Lung (tissue), 12 donors: Measurements from ENCODE around the gene FRMD5. TPM values are rescaled to one million over a fixed set of nuclear protein-coding genes. Genes with fewer than 3 reads are reported as not detected.

Experiments used
- ATAC-seq: fragments of 200-7000 bp; cut with Tn5 transposase; one replicate; pipeline ENCODE4 v1.9.1; 2020; ENCODE audit warnings: moderate number of reproducible peaks; ENCODE audit not compliant: insufficient read depth, low FRiP score
- DNase-seq, 3 donors: peaks; one replicate each; pipeline ENCODE4 v3.0.0-alpha.2; 2013 to 2017
- H3K27ac ChIP-seq, 2 donors: one replicate each; pipeline ENCODE4 v1.5.1; 2013; ENCODE audit warnings: mild to moderate bottlenecking in 2 of 2, moderate library complexity in 2 of 2, control low read depth in 1 of 2, inconsistent platforms in 1 of 2, low read depth in 1 of 2, low read length in 1 of 2
- H3K27me3 ChIP-seq, 3 donors: one replicate each; pipeline ENCODE4 v1.5.1; 2013; ENCODE audit warnings: low read length in 2 of 3; ENCODE audit not compliant: control insufficient read depth in 3 of 3, insufficient read depth in 3 of 3
- H3K36me3 ChIP-seq, 4 donors: one replicate each; pipeline ENCODE4 v1.5.1; 2013; ENCODE audit warnings: low read length in 4 of 4, mild to moderate bottlenecking in 1 of 4, moderate library complexity in 1 of 4; ENCODE audit not compliant: control insufficient read depth in 4 of 4, insufficient read depth in 4 of 4
- H3K4me1 ChIP-seq, 5 donors: one replicate each; pipeline ENCODE4 v1.5.1; 2013; ENCODE audit warnings: low read length in 5 of 5, mild to moderate bottlenecking in 2 of 5, moderate library complexity in 1 of 5; ENCODE audit not compliant: control insufficient read depth in 5 of 5, insufficient read depth in 5 of 5
- H3K4me3 ChIP-seq: one replicate; pipeline ENCODE4 v1.5.1; 2013; ENCODE audit warnings: mild to moderate bottlenecking, control low read depth, moderate library complexity
- H3K9ac ChIP-seq, 2 donors: one replicate each; pipeline ENCODE4 v1.5.1; 2013; ENCODE audit warnings: low read length in 2 of 2, control low read depth in 1 of 2; ENCODE audit not compliant: insufficient read depth in 1 of 2
- H3K9me3 ChIP-seq, 4 donors: one replicate each; pipeline ENCODE4 v1.5.1; 2013; ENCODE audit warnings: low read length in 3 of 4, mild to moderate bottlenecking in 1 of 4, moderate library complexity in 1 of 4; ENCODE audit not compliant: control insufficient read depth in 4 of 4, insufficient read depth in 3 of 4
- WGBS, 2 donors: extraction: QIAGEN DNeasy Blood & Tissue Kit; methylation state at CpG; one replicate each; pipeline ENCODE4 v1.1.7; 2013; 5-methylcytosine and 5-hydroxymethylcytosine counted together
- polyA plus RNA-seq, 2 donors: library from polyadenylated mRNA; stranded (reverse); fragments of 200-250 nt; gene quantifications; one replicate each; pipeline ENCODE4 v1.2.1, GENCODE V29; 2013
- total RNA-seq, 2 donors: library from RNA; depleted of rRNA in 1 of 2; stranded (reverse); fragments of >200 nt in 1 of 2; gene quantifications; one replicate each; pipeline ENCODE4 v1.2.1, GENCODE V29; 2014 to 2021
- TF ChIP-seq, protein P1 (sequence below): IDR thresholded peaks from 2 replicates; pipeline ENCODE4 v1.5.1; 2012; ENCODE audit warnings: mild to moderate bottlenecking; ENCODE audit errors: control extremely low read depth, extremely low read depth
- donor health status: control.
- donor health status: control.
- donor health status: Bipolar disorder and iron deficiency.
- donor health status: healthy.
- donor health status: DM: yes; HTN: yes; CAD: no.

Gene FRMD5
- total and polyA plus RNA-seq, 4 donors, result 0.10 to 1.1 (median 0.67) TPM

GRCh38 chr15:44207643-44208042 lies 12.6 kb upstream of the FRMD5 start:
- DNase-seq (no peak), ATAC-seq (no peak)
- 54 to 86% methylated on average over 2 of the region's 2 CpGs for WGBS, 2 donors
- no peak overlapping the region for H3K27ac ChIP-seq
- no peaks in the 10 kb centered on the region for H3K4me1 ChIP-seq
- TF ChIP-seq, protein P1, sequence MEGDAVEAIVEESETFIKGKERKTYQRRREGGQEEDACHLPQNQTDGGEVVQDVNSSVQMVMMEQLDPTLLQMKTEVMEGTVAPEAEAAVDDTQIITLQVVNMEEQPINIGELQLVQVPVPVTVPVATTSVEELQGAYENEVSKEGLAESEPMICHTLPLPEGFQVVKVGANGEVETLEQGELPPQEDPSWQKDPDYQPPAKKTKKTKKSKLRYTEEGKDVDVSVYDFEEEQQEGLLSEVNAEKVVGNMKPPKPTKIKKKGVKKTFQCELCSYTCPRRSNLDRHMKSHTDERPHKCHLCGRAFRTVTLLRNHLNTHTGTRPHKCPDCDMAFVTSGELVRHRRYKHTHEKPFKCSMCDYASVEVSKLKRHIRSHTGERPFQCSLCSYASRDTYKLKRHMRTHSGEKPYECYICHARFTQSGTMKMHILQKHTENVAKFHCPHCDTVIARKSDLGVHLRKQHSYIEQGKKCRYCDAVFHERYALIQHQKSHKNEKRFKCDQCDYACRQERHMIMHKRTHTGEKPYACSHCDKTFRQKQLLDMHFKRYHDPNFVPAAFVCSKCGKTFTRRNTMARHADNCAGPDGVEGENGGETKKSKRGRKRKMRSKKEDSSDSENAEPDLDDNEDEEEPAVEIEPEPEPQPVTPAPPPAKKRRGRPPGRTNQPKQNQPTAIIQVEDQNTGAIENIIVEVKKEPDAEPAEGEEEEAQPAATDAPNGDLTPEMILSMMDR, result no peak
- no peak overlapping the region for H3K9ac ChIP-seq
- no peak overlapping the region for H3K4me3 ChIP-seq
- peaks cover 0 to 2% (median 0%) of the 10 kb centered on the region in 3 donors for H3K27me3 ChIP-seq
- H3K9me3 ChIP-seq, result no peaks in the 10 kb centered on the region
- H3K36me3 ChIP-seq, result no peaks in the 10 kb centered on the region

DNA sequence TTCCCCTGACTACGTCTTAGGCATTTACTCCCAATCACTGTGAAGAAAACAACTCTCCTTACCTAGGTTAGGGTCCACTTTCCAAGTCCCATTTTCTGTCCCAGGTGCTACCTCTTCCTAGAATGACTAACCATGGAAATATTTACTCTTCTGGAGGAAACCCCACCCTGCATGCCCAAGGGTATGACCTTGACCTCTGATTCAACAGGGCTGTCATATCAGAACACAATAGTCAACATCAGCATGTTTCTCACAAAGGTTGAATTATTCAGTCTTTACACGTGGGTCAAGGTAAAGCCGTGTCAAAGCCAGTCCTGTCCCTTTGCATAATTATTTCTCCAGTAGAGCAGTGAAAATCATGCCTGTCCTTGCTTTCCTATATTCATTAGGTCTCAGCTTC lies 4.3 kb upstream of the FRMD5 start:
- WGBS, 2 donors, result 67 to 78% methylated on average over 3 of the region's 3 CpGs

GRCh38 chr15:44194323-44195150 lies 534 bp downstream of the FRMD5 start:
- Histone ChIP-seq H3K4me3 (no peak overlapping the region), H3K4me1 (peaks cover 0 to 14% (median 0%) of the 10 kb centered on the region in 5 donors), H3K36me3 (no peaks in the 10 kb centered on the region), H3K9ac (no peak overlapping the region), H3K27ac (no peak overlapping the region), H3K27me3 (peaks cover 5 to 39% (median 38%) of the 10 kb centered on the region in 3 donors), H3K9me3 (no peaks in the 10 kb centered on the region)
- TF ChIP-seq, protein P1, result no peak
- DNase-seq (peak; percentile 12 to 47 (median 34)), ATAC-seq (peak; percentile 43)
- WGBS, 2 donors, result 1 to 3% methylated on average over 63 to 74 of the region's 74 CpGs

More for the DNA sequence above, 4.3 kb upstream of the FRMD5 start:
- Histone ChIP-seq H3K4me1 (peaks cover 0 to 8% (median 0%) of the 10 kb centered on the region in 5 donors), H3K27ac (no peak overlapping the region), H3K36me3 (no peaks in the 10 kb centered on the region), H3K27me3 (peaks cover 5 to 13% (median 10%) of the 10 kb centered on the region in 3 donors), H3K4me3 (no peak overlapping the region), H3K9ac (no peak overlapping the region), H3K9me3 (no peaks in the 10 kb centered on the region)
- ATAC-seq, result no peak
- TF ChIP-seq, protein P1, result no peak
- DNase-seq, result no peak
